ENCODE results near the gene ZBTB9. TPM values are rescaled to one million over a fixed set of nuclear protein-coding genes. Genes with fewer than 3 reads are reported as not detected.
A peak's percentile ranks its signal among the peaks of the same experiment; 100 is the strongest.

The ZBTB9 gene
- total and polyA plus RNA-seq, 2 experiments from 2014 or later: 5.0 to 5.1 TPM

DNA sequence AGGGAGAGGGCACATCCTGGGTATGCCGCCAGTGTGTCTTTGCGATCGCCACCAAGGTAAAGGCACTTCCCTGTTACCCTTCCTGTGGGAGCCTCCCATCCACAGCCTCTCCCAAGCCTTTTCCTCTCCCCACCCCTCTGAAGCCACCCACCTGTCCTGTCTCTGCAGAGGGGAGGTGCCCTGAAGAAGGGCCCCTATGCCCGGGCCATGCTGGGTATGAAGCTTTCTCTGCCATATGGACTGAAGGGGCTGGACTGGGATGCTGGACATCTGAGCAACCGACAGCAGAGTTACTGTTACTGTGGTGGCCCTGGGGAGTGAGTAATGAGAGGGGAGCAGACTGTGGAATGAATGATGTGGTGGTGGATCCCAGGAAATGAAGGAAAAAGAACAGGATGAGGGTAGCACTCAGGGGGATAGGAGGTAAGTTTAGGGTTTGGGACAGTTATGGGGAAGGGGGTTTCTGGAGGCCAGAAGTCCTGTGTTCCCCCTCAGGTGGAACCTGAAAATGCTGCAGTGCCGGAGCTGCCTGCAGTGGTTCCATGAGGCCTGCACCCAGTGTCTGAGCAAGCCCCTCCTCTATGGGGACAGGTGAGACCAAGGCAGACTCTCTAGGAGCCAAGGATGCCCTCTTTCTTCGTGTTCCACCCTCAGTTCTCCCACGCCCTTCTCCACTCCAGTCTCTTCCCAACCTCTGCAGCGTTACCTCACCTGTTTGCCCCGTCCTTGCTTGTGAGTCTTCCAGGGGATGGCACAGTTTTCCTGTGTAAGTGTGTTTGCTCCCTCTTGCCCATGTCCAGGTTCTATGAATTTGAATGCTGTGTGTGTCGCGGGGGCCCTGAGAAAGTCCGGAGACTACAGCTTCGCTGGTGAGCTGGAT, 40.9 kb upstream of the ZBTB9 start:
- peaks cover 21% of the 10 kb centered on the region for H3K4me1 ChIP-seq (ENCODE audit: insufficient read depth)
- H3K36me3 ChIP-seq (replicated peaks; ENCODE audit: insufficient read depth, low read depth): no peaks in the 10 kb centered on the region
- no peak for DNase-seq (ENCODE audit: low spot score)
- TF ChIP-seq, protein P1, sequence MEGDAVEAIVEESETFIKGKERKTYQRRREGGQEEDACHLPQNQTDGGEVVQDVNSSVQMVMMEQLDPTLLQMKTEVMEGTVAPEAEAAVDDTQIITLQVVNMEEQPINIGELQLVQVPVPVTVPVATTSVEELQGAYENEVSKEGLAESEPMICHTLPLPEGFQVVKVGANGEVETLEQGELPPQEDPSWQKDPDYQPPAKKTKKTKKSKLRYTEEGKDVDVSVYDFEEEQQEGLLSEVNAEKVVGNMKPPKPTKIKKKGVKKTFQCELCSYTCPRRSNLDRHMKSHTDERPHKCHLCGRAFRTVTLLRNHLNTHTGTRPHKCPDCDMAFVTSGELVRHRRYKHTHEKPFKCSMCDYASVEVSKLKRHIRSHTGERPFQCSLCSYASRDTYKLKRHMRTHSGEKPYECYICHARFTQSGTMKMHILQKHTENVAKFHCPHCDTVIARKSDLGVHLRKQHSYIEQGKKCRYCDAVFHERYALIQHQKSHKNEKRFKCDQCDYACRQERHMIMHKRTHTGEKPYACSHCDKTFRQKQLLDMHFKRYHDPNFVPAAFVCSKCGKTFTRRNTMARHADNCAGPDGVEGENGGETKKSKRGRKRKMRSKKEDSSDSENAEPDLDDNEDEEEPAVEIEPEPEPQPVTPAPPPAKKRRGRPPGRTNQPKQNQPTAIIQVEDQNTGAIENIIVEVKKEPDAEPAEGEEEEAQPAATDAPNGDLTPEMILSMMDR (IDR thresholded peaks at IDR 0.05; ENCODE audit: poor library complexity): no peak
- TF ChIP-seq EZH2 (IDR thresholded peaks at IDR 0.05; ENCODE audit: borderline replicate concordance) (no peak), EZH2phosphoT487 (IDR thresholded peaks at IDR 0.05; ENCODE audit: low read depth, severe bottlenecking, unreplicated experiment) (no peak)
- 94% methylated on average over 14 of the region's 14 CpGs for WGBS (ENCODE audit: low lambda C conversion rate, missing lambda C conversion rate)
- H3K27ac ChIP-seq: no peak overlapping the region
- H3K9me2 ChIP-seq (replicated peaks; ENCODE audit: insufficient read depth): no peaks in the 10 kb centered on the region
- H3K4me3 ChIP-seq: no peak overlapping the region
- H3K27me3 ChIP-seq: no peaks in the 10 kb centered on the region
- H3K9me3 ChIP-seq (ENCODE audit: low read depth): no peaks in the 10 kb centered on the region
- H3K79me2 ChIP-seq: peaks cover 47% of the 10 kb centered on the region
- H2AFZ ChIP-seq: no peak overlapping the region
- no peak overlapping the region for H3K4me2 ChIP-seq
- H4K20me1 ChIP-seq (ENCODE audit: insufficient read depth, poor library complexity, severe bottlenecking): peaks cover 3% of the 10 kb centered on the region

DNA sequence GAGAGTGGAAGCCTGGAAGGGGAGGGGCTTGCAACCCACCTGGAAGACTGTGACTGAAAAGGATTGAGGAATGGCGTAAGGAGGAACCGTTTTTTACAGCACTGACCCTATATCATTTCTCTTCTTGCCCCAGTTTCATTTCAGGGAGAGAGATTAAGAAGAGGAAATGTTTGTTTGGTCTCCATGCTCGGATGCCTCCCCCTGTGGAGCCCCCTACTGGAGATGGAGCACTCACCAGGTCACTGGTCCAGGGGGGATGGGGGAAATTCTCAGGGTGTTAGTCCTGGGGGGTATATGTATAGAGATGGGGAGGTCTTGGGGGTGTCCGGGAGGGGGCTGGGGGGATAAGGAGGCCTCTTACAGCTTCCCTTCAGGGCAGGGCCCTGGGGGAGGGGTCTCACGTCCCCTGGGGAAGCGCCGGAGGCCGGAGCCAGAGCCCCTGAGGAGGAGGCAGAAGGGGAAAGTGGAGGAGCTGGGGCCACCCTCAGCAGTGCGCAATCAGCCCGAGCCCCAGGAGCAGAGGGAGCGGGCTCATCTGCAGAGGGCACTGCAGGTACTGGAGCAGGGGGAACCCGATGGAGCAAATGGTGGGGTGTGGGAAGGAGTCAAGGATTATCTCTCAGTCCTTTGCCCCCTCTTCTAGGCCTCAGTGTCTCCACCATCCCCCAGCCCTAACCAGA, 39.6 kb upstream of the ZBTB9 start:
- Histone ChIP-seq H3K79me2 (peaks cover 50% of the 10 kb centered on the region), H3K27ac (no peak overlapping the region), H3K27me3 (no peaks in the 10 kb centered on the region), H2AFZ (no peak overlapping the region), H4K20me1 (ENCODE audit: insufficient read depth, poor library complexity, severe bottlenecking) (peaks cover 3% of the 10 kb centered on the region), H3K4me3 (no peak overlapping the region), H3K36me3 (replicated peaks; ENCODE audit: insufficient read depth, low read depth) (no peaks in the 10 kb centered on the region), H3K4me2 (peak overlapping the region; percentile 82), H3K4me1 (ENCODE audit: insufficient read depth) (peaks cover 32% of the 10 kb centered on the region), H3K9me2 (replicated peaks; ENCODE audit: insufficient read depth) (no peaks in the 10 kb centered on the region), H3K9me3 (ENCODE audit: low read depth) (no peaks in the 10 kb centered on the region)
- DNase-seq (ENCODE audit: low spot score): no peak
- 90% methylated on average over 7 of the region's 12 CpGs for WGBS (ENCODE audit: low lambda C conversion rate, missing lambda C conversion rate)
- no peak for TF ChIP-seq EZH2phosphoT487 (IDR thresholded peaks at IDR 0.05; ENCODE audit: low read depth, severe bottlenecking, unreplicated experiment)
- TF ChIP-seq, protein P1 (IDR thresholded peaks at IDR 0.05; ENCODE audit: poor library complexity): peak; percentile 29

DNA sequence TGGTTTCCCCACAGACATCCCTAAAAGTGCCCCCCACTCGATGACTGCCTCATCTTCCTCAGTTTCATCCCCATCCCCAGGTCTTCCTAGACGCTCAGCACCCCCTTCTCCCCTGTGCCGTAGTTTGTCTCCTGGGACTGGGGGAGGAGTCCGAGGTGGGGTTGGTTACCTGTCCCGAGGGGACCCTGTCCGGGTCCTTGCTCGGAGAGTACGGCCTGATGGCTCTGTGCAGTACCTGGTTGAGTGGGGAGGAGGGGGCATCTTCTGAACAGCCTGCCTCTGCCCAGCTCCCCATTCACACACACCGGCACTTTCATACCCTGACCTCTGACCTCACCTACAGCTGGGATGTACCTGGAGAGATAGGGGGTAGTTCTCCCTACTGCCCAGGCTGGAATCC, 38.5 kb upstream of the ZBTB9 start:
- Histone ChIP-seq H3K4me3 (no peak overlapping the region), H3K9me2 (replicated peaks; ENCODE audit: insufficient read depth) (no peaks in the 10 kb centered on the region), H3K27ac (peak overlapping the region; percentile 94), H3K27me3 (no peaks in the 10 kb centered on the region), H3K36me3 (replicated peaks; ENCODE audit: insufficient read depth, low read depth) (no peaks in the 10 kb centered on the region), H4K20me1 (ENCODE audit: insufficient read depth, poor library complexity, severe bottlenecking) (peaks cover 3% of the 10 kb centered on the region), H3K79me2 (peaks cover 52% of the 10 kb centered on the region), H3K4me2 (peak overlapping the region; percentile 82), H2AFZ (no peak overlapping the region), H3K4me1 (ENCODE audit: insufficient read depth) (peaks cover 33% of the 10 kb centered on the region), H3K9me3 (ENCODE audit: low read depth) (no peaks in the 10 kb centered on the region)
- no peak for TF ChIP-seq EZH2phosphoT487 (IDR thresholded peaks at IDR 0.05; ENCODE audit: low read depth, severe bottlenecking, unreplicated experiment)
- TF ChIP-seq, protein P1 (IDR thresholded peaks at IDR 0.05; ENCODE audit: poor library complexity): no peak
- no peak for TF ChIP-seq EZH2 (IDR thresholded peaks at IDR 0.05; ENCODE audit: borderline replicate concordance)
- WGBS (ENCODE audit: low lambda C conversion rate, missing lambda C conversion rate): 91% methylated on average over 9 of the region's 9 CpGs
- DNase-seq (ENCODE audit: low spot score): no peak
